ENCODE measurements around the gene CHRD.

GRCh38 chr3:184379358-184380184 is at the start of gene CHRD:
- TF ChIP-seq, protein P1, sequence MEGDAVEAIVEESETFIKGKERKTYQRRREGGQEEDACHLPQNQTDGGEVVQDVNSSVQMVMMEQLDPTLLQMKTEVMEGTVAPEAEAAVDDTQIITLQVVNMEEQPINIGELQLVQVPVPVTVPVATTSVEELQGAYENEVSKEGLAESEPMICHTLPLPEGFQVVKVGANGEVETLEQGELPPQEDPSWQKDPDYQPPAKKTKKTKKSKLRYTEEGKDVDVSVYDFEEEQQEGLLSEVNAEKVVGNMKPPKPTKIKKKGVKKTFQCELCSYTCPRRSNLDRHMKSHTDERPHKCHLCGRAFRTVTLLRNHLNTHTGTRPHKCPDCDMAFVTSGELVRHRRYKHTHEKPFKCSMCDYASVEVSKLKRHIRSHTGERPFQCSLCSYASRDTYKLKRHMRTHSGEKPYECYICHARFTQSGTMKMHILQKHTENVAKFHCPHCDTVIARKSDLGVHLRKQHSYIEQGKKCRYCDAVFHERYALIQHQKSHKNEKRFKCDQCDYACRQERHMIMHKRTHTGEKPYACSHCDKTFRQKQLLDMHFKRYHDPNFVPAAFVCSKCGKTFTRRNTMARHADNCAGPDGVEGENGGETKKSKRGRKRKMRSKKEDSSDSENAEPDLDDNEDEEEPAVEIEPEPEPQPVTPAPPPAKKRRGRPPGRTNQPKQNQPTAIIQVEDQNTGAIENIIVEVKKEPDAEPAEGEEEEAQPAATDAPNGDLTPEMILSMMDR (conservative IDR thresholded peaks at IDR 0.05; ENCODE audit: low read depth, low read length), result no peak
- TF ChIP-seq EZH2 (IDR thresholded peaks at IDR 0.05; ENCODE audit: low read length, unreplicated experiment) (no peak), EZH2phosphoT487 (IDR thresholded peaks at IDR 0.05; ENCODE audit: borderline replicate concordance, low read length) (no peak)
